ENCODE results near the gene ARHGAP30.
"Not testable (repeated sequence)": the region's sequence is repeated elsewhere in the genome, so short reads cannot be mapped to it uniquely, and the experiment has no call there.

ARHGAP30 gene

DNA sequence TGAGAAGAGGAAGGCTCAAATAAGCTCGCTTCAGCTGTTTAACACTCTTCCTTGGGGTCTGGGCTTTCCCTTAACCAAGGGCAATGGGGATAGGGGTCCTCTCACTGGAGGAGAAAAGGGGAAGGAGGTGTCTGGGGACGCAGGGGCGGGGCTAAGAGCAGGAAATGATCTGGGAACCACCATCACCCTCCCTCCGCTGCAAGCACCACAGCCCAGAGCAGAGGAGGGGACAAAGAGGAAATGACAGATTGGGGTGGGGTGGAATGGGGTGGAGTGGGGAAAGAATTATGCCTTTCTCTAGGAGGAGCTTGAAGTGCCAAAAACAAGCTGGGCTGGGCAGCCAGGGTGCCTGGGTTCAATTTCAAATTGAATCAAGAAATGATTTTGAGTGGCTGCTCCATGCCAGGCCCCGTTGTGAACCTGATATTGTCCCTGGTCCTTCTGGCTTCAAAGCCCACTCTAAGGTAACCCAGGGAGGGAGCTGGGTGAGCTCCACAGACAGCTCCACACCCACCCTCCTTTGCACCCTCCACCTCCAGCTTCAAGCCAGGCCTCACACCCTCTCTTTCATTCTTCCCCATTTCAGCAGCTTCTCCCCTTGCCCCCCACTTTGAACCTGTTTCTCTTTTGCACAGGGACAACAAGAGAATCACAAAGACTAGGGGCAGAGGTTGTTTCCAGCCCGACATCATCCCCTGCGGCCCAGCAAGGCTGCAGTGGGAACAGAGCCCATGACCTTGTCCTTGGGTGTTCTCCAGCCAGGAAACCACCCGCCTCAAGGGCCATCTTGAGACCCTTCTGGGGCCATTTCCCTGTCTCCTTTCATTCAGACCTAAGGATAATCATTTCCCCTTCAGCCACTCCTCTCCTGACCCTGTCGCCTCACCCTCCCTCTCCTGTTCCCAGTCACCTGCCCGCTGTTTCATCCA is 1.1 kb downstream of the ARHGAP30 start:
- peak; percentile 67 for DNase-seq (ENCODE audit: low read depth)

DNA sequence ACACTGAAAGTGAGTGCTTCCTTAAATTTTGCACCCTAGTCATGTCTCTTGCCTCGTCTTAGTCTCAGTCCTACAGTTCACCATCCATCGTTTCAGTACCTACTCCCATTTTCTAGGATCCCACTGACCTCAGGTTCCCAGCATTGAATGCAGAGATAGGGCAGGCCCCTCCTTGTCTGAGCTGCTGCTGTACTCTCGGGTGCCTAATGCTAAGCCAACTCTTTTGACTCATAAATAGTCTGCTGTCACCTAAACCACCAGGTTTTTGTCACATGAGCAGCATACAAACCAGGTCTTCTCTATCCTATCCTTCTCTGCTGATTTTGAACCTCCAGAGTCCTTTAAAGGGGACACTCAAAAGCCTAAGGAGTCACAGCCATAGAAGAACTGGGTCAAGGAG is 3.0 kb downstream of the ARHGAP30 start:
- DNase-seq (ENCODE audit: low read depth) = no peak

DNA sequence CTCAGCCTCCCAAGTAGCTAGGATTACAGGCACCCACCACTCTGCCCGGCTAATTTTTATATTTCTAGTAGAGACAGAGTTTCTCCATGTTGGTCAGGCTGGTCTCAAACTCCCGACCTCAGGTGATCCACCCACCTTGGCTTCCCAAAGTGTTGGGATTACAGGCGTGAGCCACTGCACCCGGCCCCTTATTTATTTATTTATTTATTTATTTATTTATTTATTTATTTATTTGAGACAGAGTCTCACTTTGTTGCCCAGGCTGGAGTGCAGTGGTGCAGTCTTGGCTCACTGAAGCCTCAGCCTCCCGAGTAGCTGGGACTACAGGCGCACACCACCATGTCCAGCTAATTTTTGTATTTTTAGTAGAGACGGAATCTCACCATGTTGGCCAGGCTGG is 4.0 kb downstream of the ARHGAP30 start:
- not testable (repeated sequence) for DNase-seq (ENCODE audit: low read depth)

DNA sequence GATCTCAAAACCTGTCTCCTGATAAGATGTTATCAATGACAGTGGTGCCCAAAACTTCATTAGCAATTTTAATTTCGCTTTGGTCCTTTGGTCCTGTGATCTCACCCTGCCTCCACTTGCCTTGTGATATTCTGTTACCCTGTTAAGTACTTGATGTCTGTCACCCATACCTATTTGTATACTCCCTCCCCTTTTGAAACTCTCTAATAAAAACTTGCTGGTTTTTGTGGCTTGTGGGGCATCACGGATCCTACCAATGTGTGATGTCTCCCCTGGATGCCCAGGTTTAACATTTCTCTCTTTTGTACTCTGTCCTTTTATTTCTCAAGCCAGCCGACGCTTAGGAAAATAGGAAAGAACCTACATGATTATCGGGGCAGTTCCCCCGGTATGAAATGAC is 5.8 kb downstream of the ARHGAP30 start:
- DNase-seq (ENCODE audit: low read depth) = not testable (repeated sequence)

DNA sequence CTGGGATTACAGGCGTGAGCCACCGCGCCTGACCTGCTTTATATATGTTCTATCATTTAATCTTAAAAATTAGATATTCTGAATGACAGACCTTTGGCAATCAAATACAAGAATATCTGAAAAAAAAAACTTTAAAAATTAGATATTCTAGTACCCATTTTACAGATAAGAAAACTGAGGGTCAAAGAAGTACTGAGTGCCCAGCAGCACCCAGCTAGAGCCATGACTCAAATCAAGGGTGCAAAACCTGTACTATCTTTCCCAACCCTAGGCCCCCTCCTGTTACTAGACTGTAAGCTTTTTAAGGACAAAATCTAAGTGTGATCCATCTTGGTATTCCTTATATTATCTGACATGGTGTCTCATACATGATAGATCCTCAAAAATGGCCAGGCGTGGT is 8.3 kb downstream of the ARHGAP30 start:
- DNase-seq (ENCODE audit: low read depth) = no peak

DNA sequence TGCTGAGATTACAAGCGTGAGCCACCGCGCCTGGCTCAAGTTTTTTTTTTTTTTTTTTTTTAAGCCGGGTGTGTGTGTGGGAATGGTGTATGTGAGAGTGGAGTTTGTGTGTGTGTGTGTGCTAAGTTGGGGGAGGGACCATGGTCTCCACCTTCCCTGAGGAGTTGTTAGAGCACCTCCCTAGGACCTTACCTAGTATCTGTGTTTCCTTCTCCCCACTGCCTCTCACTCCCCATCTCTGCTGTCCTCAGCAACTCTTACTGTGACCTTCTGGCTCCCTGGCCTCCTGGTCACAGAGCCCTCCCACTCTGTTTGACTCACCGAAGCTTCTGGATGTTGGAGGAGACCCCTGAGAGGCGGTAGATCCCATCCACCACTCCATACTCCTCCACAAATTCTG is 10.4 kb downstream of the ARHGAP30 start:
- no peak for DNase-seq (ENCODE audit: low read depth)

DNA sequence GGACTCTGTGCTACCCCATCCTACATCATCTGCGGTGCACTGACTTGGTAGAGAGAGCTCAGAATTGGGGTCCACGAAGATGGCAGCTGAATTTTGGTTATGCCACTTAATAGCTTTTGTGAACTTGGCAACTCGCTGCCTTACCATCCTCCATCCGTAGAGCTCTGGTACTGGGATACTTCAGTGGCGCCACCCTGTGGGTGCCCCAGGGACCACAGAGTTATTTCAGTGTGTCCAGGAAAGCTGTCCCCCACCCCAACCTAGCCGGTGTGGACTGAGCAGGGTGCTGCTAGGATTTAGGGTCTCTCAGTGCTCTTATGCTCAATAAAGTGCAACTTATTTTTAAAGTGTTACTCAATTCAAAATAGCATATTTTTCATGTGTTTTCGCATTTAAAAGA is 14.9 kb downstream of the ARHGAP30 start:
- no peak for DNase-seq (ENCODE audit: low read depth)

DNA sequence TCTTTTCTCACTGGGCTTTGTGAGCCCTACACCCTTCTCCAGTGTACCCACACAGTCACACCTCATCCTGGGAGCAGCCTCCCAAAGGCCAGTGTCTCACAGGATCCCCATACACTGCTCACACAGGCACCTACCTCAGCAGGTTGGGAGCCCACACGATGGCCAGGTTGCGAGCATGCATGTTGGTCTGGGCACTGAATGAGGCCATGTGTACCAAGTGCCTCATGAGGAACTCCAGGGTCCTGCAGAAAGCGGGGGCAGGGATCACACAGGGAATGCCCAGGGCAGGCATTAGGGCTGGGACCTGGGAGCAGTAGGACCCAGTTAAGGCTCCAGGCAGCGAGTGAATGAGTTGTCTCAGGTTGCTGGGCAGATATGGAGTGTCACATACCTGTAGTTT is 15.5 kb downstream of the ARHGAP30 start:
- no peak for DNase-seq (ENCODE audit: low read depth)

DNA sequence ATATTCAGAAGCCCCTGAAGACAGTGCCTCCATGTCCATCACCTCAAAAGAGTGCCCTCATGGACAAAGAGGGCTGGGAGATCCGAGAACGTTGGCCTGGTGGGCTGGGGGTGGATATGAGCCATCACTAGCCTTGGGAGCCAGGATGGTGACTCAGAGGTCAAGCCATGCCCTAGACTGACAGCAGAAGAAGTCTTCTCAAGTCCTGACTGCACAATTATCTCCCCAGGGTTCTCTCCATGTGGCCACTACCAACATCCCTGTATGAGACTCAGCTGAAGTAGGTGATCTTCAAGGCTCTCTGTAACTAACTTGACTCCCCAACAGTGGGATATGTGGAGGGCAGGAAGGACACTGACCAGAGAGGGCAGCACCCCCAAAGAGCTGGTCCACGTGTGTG is 16.8 kb downstream of the ARHGAP30 start:
- DNase-seq (ENCODE audit: low read depth) = no peak

DNA sequence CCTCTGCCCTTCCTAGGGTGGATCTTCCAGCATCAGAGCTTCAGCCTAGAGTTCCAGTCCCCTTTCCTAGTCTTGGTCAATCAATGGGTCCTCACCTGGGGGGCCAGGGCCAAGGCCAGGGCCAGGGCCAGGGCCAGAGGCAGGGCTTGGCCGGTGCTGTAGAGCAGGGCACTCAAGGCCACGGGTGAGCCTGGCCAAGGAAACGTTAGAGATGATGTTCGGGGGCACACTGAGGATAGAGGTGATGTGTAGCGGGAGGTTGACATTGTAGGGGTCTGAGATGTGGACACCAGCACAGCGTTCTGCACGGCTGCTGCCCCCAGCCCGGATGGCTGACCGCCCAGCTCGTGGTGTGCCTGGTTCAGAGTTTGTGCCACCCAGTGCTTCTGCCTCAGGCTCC is 18.5 kb downstream of the ARHGAP30 start:
- DNase-seq (ENCODE audit: low read depth) = no peak

DNA sequence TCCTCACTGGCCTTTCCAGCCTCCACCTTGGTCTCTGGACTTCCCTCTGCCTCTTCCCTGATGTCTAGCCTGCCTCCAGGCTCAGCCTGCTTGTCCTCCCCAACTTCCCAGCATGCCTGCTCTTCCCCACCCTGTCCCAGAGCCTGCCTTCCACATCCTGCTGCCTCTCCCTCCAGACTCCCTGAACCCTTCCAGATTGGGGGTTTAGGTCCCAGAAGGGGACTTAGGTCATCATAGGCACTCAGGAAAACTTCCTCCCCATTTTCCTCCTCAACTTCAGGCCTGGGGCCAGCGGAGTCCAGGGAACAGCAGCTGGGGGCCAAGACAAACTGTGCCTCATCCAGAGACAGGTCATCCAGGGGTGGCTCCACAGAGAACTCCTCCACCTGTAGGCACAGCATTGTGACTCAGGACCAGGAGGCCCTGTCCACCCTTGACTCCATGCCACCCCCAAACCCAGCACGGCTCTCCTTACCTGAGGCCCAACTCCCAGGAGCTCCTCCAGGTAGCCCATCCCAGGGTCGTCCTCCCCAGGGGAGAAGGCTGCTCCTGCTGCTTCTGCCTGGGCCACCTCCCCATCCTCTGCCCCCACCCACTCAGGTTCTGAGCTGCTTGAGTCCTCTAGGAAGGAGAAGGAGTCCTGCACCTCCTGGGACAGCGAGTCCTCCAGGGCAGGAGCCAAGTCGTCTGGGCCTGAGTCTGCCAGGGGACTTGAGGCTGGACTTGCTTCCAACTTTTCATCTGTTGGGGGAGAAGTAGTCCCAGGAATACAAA is 20.6 kb downstream of the ARHGAP30 start:
- DNase-seq (ENCODE audit: low read depth) = no peak

DNA sequence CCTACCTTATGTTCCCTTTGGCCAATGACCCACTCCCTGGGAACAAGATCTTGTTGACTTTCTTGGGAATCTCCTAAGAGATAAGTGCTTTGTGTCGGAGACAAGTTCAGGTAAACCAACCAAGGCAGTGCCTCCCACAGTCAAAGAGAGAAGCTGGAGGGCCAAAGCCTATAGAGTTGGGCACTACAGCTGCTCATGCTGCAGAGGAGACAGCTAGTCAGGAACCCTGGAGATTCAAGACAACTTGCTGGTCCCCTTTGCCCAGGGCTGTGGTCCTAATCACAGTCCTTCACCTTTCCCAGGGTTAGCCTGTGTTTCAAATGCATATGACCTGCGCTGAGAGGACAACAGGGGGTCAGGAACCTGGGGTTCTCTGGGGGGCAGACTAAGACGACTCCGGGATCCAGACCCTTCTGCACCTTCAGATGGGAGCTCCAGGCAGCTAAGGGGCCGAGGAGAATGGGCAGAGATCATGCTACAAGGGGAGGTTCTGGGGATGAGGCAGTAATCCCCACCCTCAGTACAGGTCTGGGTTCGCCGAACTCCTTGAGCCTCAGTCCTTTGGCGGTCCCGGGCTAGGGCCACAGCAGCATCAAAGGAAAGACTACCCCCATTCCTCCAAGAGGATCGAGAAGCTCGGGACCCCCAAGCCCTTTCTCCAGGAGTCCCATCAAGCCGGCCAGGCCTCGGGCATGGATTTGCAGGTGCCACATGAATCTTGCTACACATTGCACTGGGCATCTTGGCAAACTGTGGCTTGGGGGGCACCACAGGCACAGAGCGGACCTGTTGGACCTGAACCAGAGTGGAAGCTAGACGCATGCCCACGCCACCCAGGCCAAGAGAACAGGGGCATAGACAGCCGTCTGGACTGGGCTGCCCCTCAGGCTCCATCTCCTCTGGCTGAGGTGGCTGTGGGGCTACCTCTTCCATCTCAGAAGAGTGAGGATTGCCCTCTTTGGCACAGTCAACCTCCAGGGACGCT is 22.0 kb downstream of the ARHGAP30 start:
- DNase-seq (ENCODE audit: low read depth) = no peak

DNA sequence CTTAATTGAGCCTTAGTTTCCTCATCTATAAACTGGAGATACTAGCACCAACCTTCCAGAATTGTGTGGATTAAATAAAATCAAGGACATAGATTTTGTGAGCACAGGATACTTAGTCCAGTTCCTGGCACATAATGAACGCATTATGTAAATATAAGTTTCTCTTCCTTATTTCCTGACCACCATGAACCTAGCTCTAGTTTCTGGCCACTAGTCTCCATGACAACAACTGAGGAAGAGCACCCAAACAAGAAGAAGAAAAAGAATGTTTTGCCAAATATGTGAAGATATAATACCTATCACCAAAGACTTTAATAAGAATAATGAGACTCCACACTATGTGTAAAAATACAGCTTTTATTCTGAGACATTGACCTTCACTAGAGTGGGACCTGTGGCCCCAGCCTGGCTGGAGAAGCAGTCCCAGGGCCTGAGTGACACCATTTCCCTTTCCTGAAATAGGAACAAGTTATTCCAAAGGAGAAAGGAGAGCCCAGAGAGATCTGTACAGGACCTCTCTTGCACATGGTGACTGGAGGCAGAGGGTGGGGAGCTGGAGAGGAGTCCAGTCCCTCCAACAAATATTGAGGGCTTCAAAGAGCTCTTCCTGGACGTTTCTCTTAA is 23.0 kb downstream of the ARHGAP30 start:
- DNase-seq (ENCODE audit: low read depth) = no peak

DNA sequence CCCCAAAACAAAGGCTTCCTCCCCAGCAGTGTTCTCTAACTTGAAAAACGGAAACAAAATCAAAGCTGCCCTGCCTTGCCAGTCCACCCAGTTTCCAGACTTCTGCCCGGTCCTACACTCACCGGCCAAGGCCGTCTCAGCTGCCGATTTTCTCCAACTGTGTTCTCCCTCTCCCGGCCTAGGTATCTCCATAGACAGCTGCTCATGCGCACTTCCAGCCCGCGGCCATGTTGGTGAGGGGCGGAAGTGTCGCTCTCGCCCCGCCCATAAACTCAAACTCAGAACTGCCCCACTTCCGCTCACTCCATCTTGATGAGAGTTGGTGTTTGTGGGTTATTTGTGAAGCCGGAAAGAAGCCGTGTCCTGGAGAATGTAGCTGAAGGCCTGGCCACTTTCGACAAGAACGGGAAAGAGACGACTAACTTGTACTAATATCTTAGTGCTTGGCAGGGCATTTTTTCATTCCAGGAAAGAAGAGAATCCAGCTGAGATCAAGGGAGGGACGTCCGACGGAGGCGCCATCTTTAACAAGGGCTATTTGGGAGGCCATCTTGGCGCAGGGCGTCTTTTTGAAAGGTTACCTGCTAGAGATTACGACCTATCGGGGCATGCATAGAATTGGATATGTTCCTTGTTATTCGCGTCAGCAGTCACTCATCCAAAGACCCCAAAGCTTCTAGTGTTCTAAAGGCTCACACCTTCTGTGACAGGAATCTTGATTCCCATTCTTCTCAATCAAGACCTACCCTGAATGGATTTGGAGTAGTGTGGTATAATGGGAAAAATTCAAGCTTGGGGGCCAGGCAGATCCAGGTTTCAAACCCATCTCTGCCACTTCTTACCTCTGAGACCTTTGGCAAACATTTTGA is 23.7 kb downstream of the ARHGAP30 start, which contains the start of gene USF1:
USF1 (minus strand) TSS at position 242 of the 869 bp plus-strand sequence. CDS start 2,702 bp downstream, outside the sequence.
- DNase-seq (ENCODE audit: low read depth) = peak; percentile 86

DNA sequence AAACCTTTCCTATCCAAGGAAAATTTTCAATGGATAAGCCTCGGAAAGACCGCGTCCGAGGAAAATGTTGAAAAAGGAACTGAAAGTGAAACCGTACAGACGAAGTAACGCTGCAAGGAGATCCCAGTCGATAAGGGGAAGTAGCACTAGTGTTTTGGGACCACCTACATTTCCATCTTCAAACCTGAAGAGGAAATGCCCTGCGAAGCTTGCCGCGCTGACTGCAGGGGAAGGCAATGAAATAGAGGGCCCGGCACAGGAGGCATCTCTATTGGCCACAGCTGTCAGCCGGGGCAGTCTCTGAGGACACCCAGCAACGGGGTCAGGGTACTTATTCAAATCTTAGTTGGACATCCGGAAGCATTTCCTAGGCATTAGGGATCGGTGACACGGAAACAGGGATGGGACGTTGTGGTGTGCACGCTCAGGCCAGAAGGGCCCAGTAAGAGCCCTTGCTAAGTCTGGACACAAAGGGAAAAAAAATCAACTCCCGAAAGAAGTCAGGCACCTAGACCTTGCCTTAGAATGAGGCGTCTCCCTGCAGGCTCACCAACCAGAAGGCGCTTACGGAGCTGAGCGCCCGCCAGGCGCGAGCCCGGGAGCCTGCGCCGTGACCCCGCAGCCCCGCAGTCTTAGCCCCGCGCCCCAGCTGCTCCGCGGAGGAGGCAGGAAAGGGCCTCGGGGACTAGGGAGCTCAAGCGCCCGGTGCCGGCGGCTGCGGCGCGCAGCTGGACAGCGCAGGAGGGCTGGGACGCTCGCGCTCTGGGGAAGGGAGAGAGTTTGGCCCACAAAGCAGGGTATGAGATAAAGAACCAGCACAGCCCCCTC is 24.6 kb downstream of the ARHGAP30 start:
- DNase-seq (ENCODE audit: low read depth) = peak; percentile 48

DNA sequence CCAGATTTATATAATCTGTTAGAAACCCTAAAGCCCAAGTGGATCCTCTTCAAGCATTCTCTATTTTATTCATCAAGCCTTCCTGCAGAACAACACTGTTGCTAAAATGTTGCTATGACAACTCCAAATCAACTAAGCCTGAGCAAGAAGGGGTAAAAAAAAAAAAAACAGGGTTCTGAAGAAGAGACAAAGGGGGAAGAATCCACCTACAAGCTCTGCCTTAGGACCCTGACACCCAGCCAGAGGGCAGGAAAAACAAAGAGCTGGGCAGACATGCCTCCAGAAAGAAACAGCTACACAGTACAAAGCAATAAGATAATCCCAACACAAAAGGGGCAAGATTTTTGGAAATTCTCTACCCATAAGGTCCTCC is 25.2 kb downstream of the ARHGAP30 start:
- no peak for DNase-seq (ENCODE audit: low read depth)

DNA sequence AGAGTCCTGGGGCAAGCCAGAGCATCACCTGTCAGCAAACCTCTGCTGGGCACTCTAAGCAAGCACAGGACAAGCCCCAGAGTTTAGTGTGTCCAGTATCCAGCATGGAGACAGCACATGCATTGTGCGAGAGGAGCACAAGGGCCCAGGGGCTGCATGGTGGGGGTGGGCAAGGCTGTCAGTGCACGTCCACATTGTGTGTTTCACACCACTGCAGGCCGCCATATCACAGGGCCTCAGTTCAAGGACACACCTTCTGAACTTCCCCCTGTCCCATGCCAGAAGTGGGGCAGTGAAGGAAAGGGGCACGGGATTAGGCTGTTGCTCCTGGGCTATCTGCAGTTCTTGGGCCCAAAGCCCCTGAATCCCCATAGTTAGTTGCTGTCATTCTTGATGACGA is 30.1 kb downstream of the ARHGAP30 start:
- no peak for DNase-seq (ENCODE audit: low read depth)

DNA sequence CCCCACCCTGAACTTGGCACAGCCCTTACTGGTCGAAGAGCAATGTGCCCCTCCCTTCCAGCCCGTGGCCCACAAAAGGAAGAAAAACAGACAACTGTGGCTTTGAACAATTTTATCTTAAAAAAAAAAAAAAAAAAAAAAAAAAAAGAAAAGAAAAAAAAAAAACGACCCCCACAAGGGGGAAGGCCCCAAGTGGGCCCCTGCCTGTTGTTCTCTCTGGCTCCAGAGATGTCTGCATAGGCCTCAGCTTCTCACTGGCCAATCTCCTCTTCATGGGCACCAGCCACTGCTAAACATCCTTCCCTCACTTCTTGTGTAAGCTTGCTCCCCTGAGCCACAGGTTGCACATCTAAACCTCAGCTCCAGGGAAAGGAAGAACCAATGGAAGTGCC is 30.5 kb downstream of the ARHGAP30 start:
- no peak for DNase-seq (ENCODE audit: low read depth)

DNA sequence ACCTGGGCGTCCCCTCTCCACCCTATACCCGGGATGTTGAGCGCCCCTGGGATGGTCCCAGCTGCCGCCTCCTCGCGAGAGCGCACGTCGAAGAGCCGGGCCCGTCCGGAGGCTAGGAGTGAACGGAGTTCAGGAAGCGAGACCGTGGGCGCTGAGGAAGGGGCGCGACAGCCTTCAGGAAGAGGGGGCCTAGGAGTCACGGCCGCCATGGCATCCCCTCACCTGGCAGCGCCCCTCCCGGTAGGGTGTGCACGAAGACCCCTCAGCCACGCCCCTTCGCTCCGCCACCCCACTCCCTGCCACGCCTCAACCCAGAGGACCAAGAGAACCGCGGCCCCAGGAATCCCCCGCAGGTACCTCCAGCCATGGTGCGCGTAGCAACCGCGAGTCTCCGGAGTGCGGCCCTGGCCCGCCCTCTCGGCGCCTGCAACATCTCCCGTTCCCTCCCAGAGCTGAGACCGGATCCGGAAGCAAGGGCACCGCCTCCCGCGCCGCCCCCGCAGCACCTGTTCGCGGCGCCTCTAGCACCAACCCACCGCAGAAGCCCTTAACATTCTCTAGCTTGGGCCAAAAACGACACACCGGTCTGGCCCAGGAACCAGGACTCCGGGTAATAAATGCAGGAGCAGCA is 31.1 kb downstream of the ARHGAP30 start, which contains the start of gene TSTD1:
TSTD1 (minus strand) TSS at position 442 of the 631 bp plus-strand sequence; CDS start at position 367, 75 bp downstream.
- peak; percentile 70 for DNase-seq (ENCODE audit: low read depth)
